OCI-LY7 (cell line): ENCODE data around the gene CTNND2. TPM values are rescaled to one million over a fixed set of nuclear protein-coding genes. Genes with fewer than 3 reads are reported as not detected.

Experiments
- BruUV-seq: library from RNA; stranded (reverse); fragments of 400-500 nt; replicated peaks from 2 replicates; lab custom pipeline; 2021; lab: Mats Ljungman, UMichigan
- CTCF ChIA-PET: fragments of 300-600 bp; sonication (Branson Sonifier 250); formaldehyde crosslinking; loops from one replicate; lab custom pipeline; 2022; ENCODE audit warnings: antibody characterized with exemption; ENCODE audit not compliant: unreplicated experiment; lab: Charles Lee
- POLR2A ChIA-PET: fragments of 300-600 bp; sonication (Branson Sonifier 250); formaldehyde crosslinking; loops from one replicate; lab custom pipeline; 2022; ENCODE audit warnings: antibody characterized with exemption; lab: Charles Lee
- DNase-seq: peaks from one replicate; pipeline ENCODE4 v3.0.0-alpha.2; 2015; ENCODE audit warnings: low spot score
- H2AFZ ChIP-seq: fragments of 200-600 bp; sonication (generic), shearing (Covaris generic); 2 replicates; pipeline ENCODE4 v1.6.1; 2014; ENCODE audit warnings: mild to moderate bottlenecking, antibody characterized with exemption, low read length, moderate library complexity
- H3K27ac ChIP-seq: fragments of 200-600 bp; sonication (generic); 2 replicates; pipeline ENCODE4 v1.5.1; 2014; ENCODE audit warnings: mixed run types, low read depth, mild to moderate bottlenecking, moderate library complexity, low read length, inconsistent platforms; ENCODE audit not compliant: poor library complexity, severe bottlenecking
- H3K36me3 ChIP-seq: fragments of 200-600 bp; sonication (generic); 2 replicates; pipeline ENCODE4 v1.6.1; 2014; ENCODE audit warnings: mild to moderate bottlenecking, antibody characterized with exemption, low read length, moderate library complexity, mixed read lengths; ENCODE audit not compliant: insufficient read depth
- H3K4me1 ChIP-seq: fragments of 200-600 bp; sonication (generic); 2 replicates; pipeline ENCODE4 v1.5.1; 2014; ENCODE audit warnings: mild to moderate bottlenecking, low read length; ENCODE audit not compliant: insufficient read depth, poor library complexity, severe bottlenecking
- H3K4me2 ChIP-seq: fragments of 200-600 bp; sonication (generic); 2 replicates; pipeline ENCODE4 v1.6.1; 2014; ENCODE audit warnings: mild to moderate bottlenecking, low read length
- H3K4me3 ChIP-seq: fragments of 200-600 bp; sonication (generic); 2 replicates; pipeline ENCODE4 v1.5.1; 2014; ENCODE audit warnings: mild to moderate bottlenecking, low read depth, low read length; ENCODE audit not compliant: poor library complexity, severe bottlenecking
- H3K79me2 ChIP-seq: fragments of 200-600 bp; sonication (generic); 2 replicates; pipeline ENCODE4 v1.6.1; 2016; ENCODE audit warnings: low read depth, mild to moderate bottlenecking, low read length, moderate library complexity, mixed read lengths; ENCODE audit not compliant: insufficient read depth
- H3K9me2 ChIP-seq: fragments of 200-600 bp; sonication (generic); 2 replicates; pipeline ENCODE4 v1.6.1; 2016; ENCODE audit warnings: mild to moderate bottlenecking, low read length, mixed read lengths; ENCODE audit not compliant: insufficient read depth
- H3K9me3 ChIP-seq: fragments of 200-600 bp; sonication (generic); 2 replicates; pipeline ENCODE4 v1.6.1; 2014; ENCODE audit warnings: mild to moderate bottlenecking, mixed run types, low read length, mixed read lengths
- H4K20me1 ChIP-seq: fragments of 200-600 bp; sonication (generic); 2 replicates; pipeline ENCODE4 v1.6.1; 2014; ENCODE audit warnings: mild to moderate bottlenecking, antibody characterized with exemption, low read length, moderate library complexity, mixed read lengths; ENCODE audit not compliant: insufficient read depth
- CTCF ChIP-seq: fragments of 200-600 bp; sonication (generic); conservative IDR thresholded peaks from 2 replicates; pipeline ENCODE4 v1.5.1; 2014; ENCODE audit warnings: mild to moderate bottlenecking, antibody characterized with exemption, low read length, moderate library complexity, mixed read lengths
- EZH2phosphoT487 ChIP-seq: fragments of 200-600 bp; sonication (generic); IDR thresholded peaks from 2 replicates; pipeline ENCODE4 v1.6.1; 2018; ENCODE audit warnings: low read depth, borderline replicate concordance, mild to moderate bottlenecking, mixed run types, antibody characterized with exemption, low read length, moderate library complexity, mixed read lengths
- intact Hi-C: fragments of 100-400 bp; cut with micrococcal nuclease; formaldehyde crosslinking; loops from one replicate; pipeline ENCODE4 v1.10.0; 2022; ENCODE audit not compliant: unreplicated experiment
- total RNA-seq, 2 experiments: library from RNA; depleted of rRNA in 1 of 2; stranded (reverse); fragments of >200 nt in 1 of 2; shearing (Covaris generic) in 1 of 2; gene quantifications; 2 replicates each; pipeline ENCODE4 v1.2.3, GENCODE V29; 2014 to 2022

The CTNND2 gene
- total RNA-seq, 2 experiments from 2014 or later: not detected

GRCh38 chr5:11822598-11822997, 81.6 kb downstream of the CTNND2 start:
- H3K9me2 ChIP-seq: no peaks in the 10 kb centered on the region

GRCh38 chr5:11815916-11816315, 88.3 kb downstream of the CTNND2 start:
- no TSS peak for BruUV-seq
- H3K79me2 ChIP-seq: no peaks in the 10 kb centered on the region

More at GRCh38 chr5:11822598-11822997, 81.6 kb downstream of the CTNND2 start:
- H3K9me3 ChIP-seq: no peaks in the 10 kb centered on the region
- no peak for DNase-seq
- no peaks in the 10 kb centered on the region for H4K20me1 ChIP-seq
- no peak overlapping the region for H3K4me3 ChIP-seq
- H3K36me3 ChIP-seq: no peaks in the 10 kb centered on the region
- H3K4me2 ChIP-seq: no peak overlapping the region
- CTCF ChIA-PET: no interaction called here
- intact Hi-C loops: no loop called here
- no peak overlapping the region for H3K27ac ChIP-seq
- no peaks in the 10 kb centered on the region for H3K4me1 ChIP-seq
- BruUV-seq: no TSS peak
- no peak for TF ChIP-seq EZH2phosphoT487
- no peak for TF ChIP-seq CTCF
- H3K79me2 ChIP-seq: no peaks in the 10 kb centered on the region
- POLR2A ChIA-PET: no interaction called here
- H2AFZ ChIP-seq: no peak overlapping the region

GRCh38 chr5:11815481-11815880, 88.8 kb downstream of the CTNND2 start:
- no peak for DNase-seq
- ChIA-PET POLR2A (no interaction called here), CTCF (no interaction called here)
- intact Hi-C loops: no loop called here
- H3K4me1 ChIP-seq: no peaks in the 10 kb centered on the region
- H3K4me2 ChIP-seq: no peak overlapping the region
- no peaks in the 10 kb centered on the region for H3K36me3 ChIP-seq
- no peaks in the 10 kb centered on the region for H3K79me2 ChIP-seq
- H3K9me3 ChIP-seq: no peaks in the 10 kb centered on the region
- H3K9me2 ChIP-seq: no peaks in the 10 kb centered on the region
- no peak overlapping the region for H2AFZ ChIP-seq
- no TSS peak for BruUV-seq
- no peaks in the 10 kb centered on the region for H4K20me1 ChIP-seq
- H3K27ac ChIP-seq: no peak overlapping the region
- no peak overlapping the region for H3K4me3 ChIP-seq
- TF ChIP-seq EZH2phosphoT487 (no peak), CTCF (no peak)

More at GRCh38 chr5:11815916-11816315, 88.3 kb downstream of the CTNND2 start:
- POLR2A ChIA-PET: no interaction called here
- no peaks in the 10 kb centered on the region for H3K9me3 ChIP-seq
- intact Hi-C loops: no loop called here
- DNase-seq: no peak
- TF ChIP-seq EZH2phosphoT487 (no peak), CTCF (no peak)
- H3K4me1 ChIP-seq: no peaks in the 10 kb centered on the region
- no peaks in the 10 kb centered on the region for H3K9me2 ChIP-seq
- no peak overlapping the region for H3K4me3 ChIP-seq
- CTCF ChIA-PET: no interaction called here
- H3K36me3 ChIP-seq: no peaks in the 10 kb centered on the region
- H2AFZ ChIP-seq: no peak overlapping the region
- no peak overlapping the region for H3K4me2 ChIP-seq
- H3K27ac ChIP-seq: no peak overlapping the region
- no peaks in the 10 kb centered on the region for H4K20me1 ChIP-seq
